ENCODE results near the gene MST1R. TPM values are rescaled to one million over a fixed set of nuclear protein-coding genes. Genes with fewer than 3 reads are reported as not detected.

Gene MST1R
- total and polyA plus RNA-seq, 9 of the 15 experiments (the other 6 are each of a cell fraction or from before 2014, with no cell fraction given), result 1.3 to 10.0 (median 3.8) TPM

GRCh38 chr3:49856181-49857005 is 47.3 kb downstream of the MST1R start, which contains the start of gene TRAIP (continued):
- peak; percentile 65 for TF ChIP-seq MGA (IDR thresholded peaks at IDR 0.05)
- no peak for TF ChIP-seq LARP7 (IDR thresholded peaks at IDR 0.05)
- TF ChIP-seq EP400 (IDR thresholded peaks at IDR 0.05), result peak; percentile 69
- peak; percentile 82 for TF ChIP-seq RBFOX2 (IDR thresholded peaks at IDR 0.05; ENCODE audit: low read depth, low read length)
- no peak for TF ChIP-seq SMAD1 (IDR thresholded peaks at IDR 0.05; ENCODE audit: low read depth, low read length, partially characterized antibody)
- TF ChIP-seq ZFPM2 (CRISPR knock-in tag; IDR thresholded peaks at IDR 0.05), result no peak
- TF ChIP-seq L3MBTL2 (IDR thresholded peaks at IDR 0.05), result peak; percentile 84
- TF ChIP-seq JUN (IDR thresholded peaks at IDR 0.05; ENCODE audit: borderline replicate concordance, low read depth, low read length), result 0 out of 2 replicates have a peak, but pooled peaks have one; percentile 26
- no peak for TF ChIP-seq JUN (CRISPR knock-in tag; IDR thresholded peaks at IDR 0.05; ENCODE audit: borderline replicate concordance)
- peak; percentile 75 for TF ChIP-seq SUPT5H (IDR thresholded peaks at IDR 0.05)
- TF ChIP-seq POLR2B (IDR thresholded peaks at IDR 0.05; ENCODE audit: low read depth, partially characterized antibody), result peak; percentile 46
- no peak for TF ChIP-seq ARHGAP35 (IDR thresholded peaks at IDR 0.05; ENCODE audit: partially characterized antibody)
- TF ChIP-seq GATA2 (CRISPR knock-in tag; IDR thresholded peaks at IDR 0.05), result no peak
- peak; percentile 91 for TF ChIP-seq CREM (IDR thresholded peaks at IDR 0.05; ENCODE audit: low read depth)
- TF ChIP-seq NBN (IDR thresholded peaks at IDR 0.05; ENCODE audit: low read depth), result no peak
- TF ChIP-seq ZFX (CRISPR knock-in tag; IDR thresholded peaks at IDR 0.05), result peak; percentile 61
- peak; percentile 82 for TF ChIP-seq POLR2A (conservative IDR thresholded peaks at IDR 0.05)
- peak; percentile 70 for TF ChIP-seq SP1 (CRISPR knock-in tag; IDR thresholded peaks at IDR 0.05)
